SK-N-SH (cell line): ENCODE data around the gene COL5A2. TPM values are rescaled to one million over a fixed set of nuclear protein-coding genes. Genes with fewer than 3 reads are reported as not detected.

ENCODE experiments used
- CTCF ChIA-PET: fragments of 300-600, 350-600 bp; formaldehyde crosslinking; extraction: SDS; loops from one replicate; lab custom pipeline; 2021; lab: Yijun Ruan, JAX
- POLR2A ChIA-PET: fragments of 350-600 bp; sonication (Branson Sonifier 250); formaldehyde crosslinking; extraction: SDS; loops from one replicate; lab custom pipeline; 2020; ENCODE audit warnings: antibody characterized with exemption, inconsistent platforms; lab: Yijun Ruan, JAX
- DNase-seq: peaks from one replicate; pipeline ENCODE4 v3.0.0; 2012
- H2AFZ ChIP-seq: fragments of 200-600 bp; sonication (generic); 2 replicates; pipeline ENCODE4 v1.8.1; 2016; ENCODE audit warnings: antibody characterized with exemption, mild to moderate bottlenecking, low read depth
- H3F3A ChIP-seq: fragments of 200-600 bp; sonication (generic); replicated peaks from 2 replicates; pipeline ENCODE3; 2016; ENCODE audit warnings: antibody characterized with exemption, mild to moderate bottlenecking; ENCODE audit not compliant: insufficient read depth
- H3K27ac ChIP-seq, 2 experiments: fragments of 200-500 bp in 1 of 2; fragments of 200-600 bp in 1 of 2; sonication (Bioruptor generic) in 1 of 2; sonication (generic), shearing (Covaris generic) in 1 of 2; 2 replicates each; pipeline versions ENCODE4 v1.5.1 to v1.6.1; 2014 to 2016; ENCODE audit warnings: low read depth in 2 of 2, inconsistent platforms in 1 of 2, low read length in 1 of 2, mild to moderate bottlenecking in 1 of 2, mixed read lengths in 1 of 2
- H3K27me3 ChIP-seq: fragments of 200-600 bp; sonication (generic), shearing (Covaris generic); 2 replicates; pipeline ENCODE4 v1.6.1; 2016; ENCODE audit warnings: mixed run types; ENCODE audit not compliant: insufficient read depth
- H3K36me3 ChIP-seq, 2 experiments: fragments of 200-500 bp in 1 of 2; fragments of 200-600 bp in 1 of 2; sonication (Bioruptor generic) in 1 of 2; sonication (generic) in 1 of 2; replicated peaks in 1 of 2; 2 replicates each; pipeline versions ENCODE3 to v1.5.1; 2014 to 2016; ENCODE audit warnings: low read length in 1 of 2, mild to moderate bottlenecking in 1 of 2; ENCODE audit not compliant: insufficient read depth in 2 of 2, control insufficient read depth in 1 of 2
- H3K4me1 ChIP-seq, 2 experiments: fragments of 200-500 bp in 1 of 2; fragments of 200-600 bp in 1 of 2; sonication (Bioruptor generic) in 1 of 2; sonication (generic), shearing (Covaris generic) in 1 of 2; 2 replicates each; pipeline versions ENCODE4 v1.5.1 to v1.6.1; 2014 to 2016; ENCODE audit warnings: low read depth in 1 of 2, low read length in 1 of 2, mixed run types in 1 of 2; ENCODE audit not compliant: insufficient read depth in 2 of 2, control insufficient read depth in 1 of 2
- H3K4me2 ChIP-seq: fragments of 200-600 bp; sonication (generic), shearing (Covaris generic); 2 replicates; pipeline ENCODE4 v1.6.1; 2017; ENCODE audit warnings: mixed run types
- H3K4me3 ChIP-seq, 2 experiments: fragments of 200-500 bp in 1 of 2; fragments of 200-600 bp in 1 of 2; sonication (Bioruptor generic) in 1 of 2; sonication (generic), shearing (Covaris generic) in 1 of 2; 2 replicates each; pipeline versions ENCODE4 v1.5.1 to v1.8.1; 2014 to 2016; ENCODE audit warnings: low read depth in 2 of 2, inconsistent platforms in 1 of 2, low read length in 1 of 2, mild to moderate bottlenecking in 1 of 2, mixed read lengths in 1 of 2, moderate library complexity in 1 of 2
- H3K79me2 ChIP-seq: fragments of 200-600 bp; sonication (generic); 2 replicates; pipeline ENCODE4 v1.8.1; 2017; ENCODE audit warnings: mild to moderate bottlenecking; ENCODE audit not compliant: insufficient read depth
- H3K9ac ChIP-seq: fragments of 200-600 bp; sonication (generic); 2 replicates; pipeline ENCODE4 v1.6.1; 2017; ENCODE audit warnings: mixed run types
- H3K9me2 ChIP-seq: fragments of 200-600 bp; sonication (generic); 2 replicates; pipeline ENCODE4 v1.6.1; 2017; ENCODE audit warnings: mixed run types
- H3K9me3 ChIP-seq: fragments of 200-600 bp; sonication (generic); 2 replicates; pipeline ENCODE4 v1.6.1; 2017; ENCODE audit warnings: mixed run types, mild to moderate bottlenecking, moderate library complexity
- H4K20me1 ChIP-seq: fragments of 200-600 bp; sonication (generic); 2 replicates; pipeline ENCODE4 v1.6.1; 2017; ENCODE audit warnings: mild to moderate bottlenecking, mixed run types; ENCODE audit not compliant: insufficient read depth
- CHD2 ChIP-seq: fragments of 150-350 bp; IDR thresholded peaks from 2 replicates; pipeline ENCODE4 v1.6.1; 2018; ENCODE audit warnings: low read length; ENCODE audit not compliant: partially characterized antibody
- EP300 ChIP-seq, 2 experiments: IDR thresholded peaks; 2 replicates each; pipeline versions ENCODE4 v1.4.0 to v1.6.1; 2012; ENCODE audit warnings: borderline replicate concordance in 1 of 2, low read depth in 1 of 2, low read length in 1 of 2
- EZH2phosphoT487 ChIP-seq: fragments of 200-600 bp; sonication (generic); IDR thresholded peaks from 2 replicates; pipeline ENCODE4 v1.6.1; 2017; ENCODE audit warnings: low read depth, mixed run types, mild to moderate bottlenecking, antibody characterized with exemption, moderate library complexity, borderline replicate concordance
- FOSL2 ChIP-seq: IDR thresholded peaks from 2 replicates; pipeline ENCODE4 v1.4.0; 2012; ENCODE audit warnings: low read depth, mild to moderate bottlenecking, moderate library complexity, borderline replicate concordance
- GABPA ChIP-seq: IDR thresholded peaks from 2 replicates; pipeline ENCODE4 v1.4.0; 2012; ENCODE audit warnings: low read depth, mild to moderate bottlenecking
- JUND ChIP-seq: IDR thresholded peaks from 2 replicates; pipeline ENCODE4 v1.4.0; 2012
- NRF1 ChIP-seq: IDR thresholded peaks from 2 replicates; pipeline ENCODE4 v1.6.1; 2012; ENCODE audit warnings: low read depth, mild to moderate bottlenecking, low read length
- RAD21 ChIP-seq: IDR thresholded peaks from 2 replicates; pipeline ENCODE4 v1.6.1; 2012; ENCODE audit warnings: mild to moderate bottlenecking, low read length
- RCOR1 ChIP-seq: fragments of 150-350 bp; IDR thresholded peaks from 2 replicates; pipeline ENCODE4 v1.6.1; 2017; ENCODE audit warnings: antibody characterized with exemption, low read length
- REST ChIP-seq: IDR thresholded peaks from 2 replicates; pipeline ENCODE4 v1.6.1; 2012; ENCODE audit warnings: mild to moderate bottlenecking, low read depth, low read length, moderate library complexity
- RXRA ChIP-seq: IDR thresholded peaks from 2 replicates; pipeline ENCODE4 v1.4.0; 2012; ENCODE audit warnings: low read depth, mild to moderate bottlenecking, borderline replicate concordance
- TCF12 ChIP-seq: IDR thresholded peaks from 2 replicates; pipeline ENCODE4 v1.4.0; 2012
- TEAD4 ChIP-seq: IDR thresholded peaks from 2 replicates; pipeline ENCODE4 v1.4.0; 2012; ENCODE audit warnings: mild to moderate bottlenecking, borderline replicate concordance; ENCODE audit not compliant: insufficient read depth
- WGBS: methylation state at CpG from one replicate; pipeline ENCODE4 v1.1.6; 2017; ENCODE audit warnings: low lambda C conversion rate; 5-methylcytosine and 5-hydroxymethylcytosine counted together
- polyA plus RNA-seq, 3 experiments: library from polyadenylated mRNA; depleted of rRNA; stranded (reverse); fragments of >200 nt; gene quantifications; 2 replicates each; pipeline ENCODE4 v1.2.3, GENCODE V29; 2012
- TF ChIP-seq, protein P1 (sequence below): IDR thresholded peaks from 2 replicates; pipeline ENCODE4 v1.4.0; 2012; ENCODE audit warnings: low read depth, borderline replicate concordance
- TF ChIP-seq, protein P2 (sequence below): fragments of 150-350 bp; IDR thresholded peaks from 2 replicates; pipeline ENCODE4 v1.6.1; 2016; ENCODE audit warnings: mild to moderate bottlenecking, low read depth, low read length

COL5A2 gene
- polyA plus RNA-seq, 1 of the 3 experiments (the other 2 are of a cell fraction) = 20.4 TPM

- no peaks in the 10 kb centered on the region for H3K79me2 ChIP-seq
- no peak overlapping the region for H3K9ac ChIP-seq
- H3K4me2 ChIP-seq = no peak overlapping the region
- no peaks in the 10 kb centered on the region for H3K9me2 ChIP-seq
- TF ChIP-seq RXRA (no peak), GABPA (no peak), RAD21 (no peak), TEAD4 (no peak), CHD2 (no peak), JUND (no peak), EP300 (IDR thresholded peaks at IDR 0.05; ENCODE audit: borderline replicate concordance in 1 of 2, low read depth in 1 of 2, low read length in 1 of 2) (no peak), FOSL2 (no peak), REST (no peak), RCOR1 (no peak), TCF12 (no peak), EZH2phosphoT487 (no peak), NRF1 (no peak)
- TF ChIP-seq, protein P1, sequence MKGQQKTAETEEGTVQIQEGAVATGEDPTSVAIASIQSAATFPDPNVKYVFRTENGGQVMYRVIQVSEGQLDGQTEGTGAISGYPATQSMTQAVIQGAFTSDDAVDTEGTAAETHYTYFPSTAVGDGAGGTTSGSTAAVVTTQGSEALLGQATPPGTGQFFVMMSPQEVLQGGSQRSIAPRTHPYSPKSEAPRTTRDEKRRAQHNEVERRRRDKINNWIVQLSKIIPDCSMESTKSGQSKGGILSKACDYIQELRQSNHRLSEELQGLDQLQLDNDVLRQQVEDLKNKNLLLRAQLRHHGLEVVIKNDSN = no peak
- TF ChIP-seq, protein P2, sequence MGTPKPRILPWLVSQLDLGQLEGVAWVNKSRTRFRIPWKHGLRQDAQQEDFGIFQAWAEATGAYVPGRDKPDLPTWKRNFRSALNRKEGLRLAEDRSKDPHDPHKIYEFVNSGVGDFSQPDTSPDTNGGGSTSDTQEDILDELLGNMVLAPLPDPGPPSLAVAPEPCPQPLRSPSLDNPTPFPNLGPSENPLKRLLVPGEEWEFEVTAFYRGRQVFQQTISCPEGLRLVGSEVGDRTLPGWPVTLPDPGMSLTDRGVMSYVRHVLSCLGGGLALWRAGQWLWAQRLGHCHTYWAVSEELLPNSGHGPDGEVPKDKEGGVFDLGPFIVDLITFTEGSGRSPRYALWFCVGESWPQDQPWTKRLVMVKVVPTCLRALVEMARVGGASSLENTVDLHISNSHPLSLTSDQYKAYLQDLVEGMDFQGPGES = no peak
- no peaks in the 10 kb centered on the region for H3K9me3 ChIP-seq
- 91% methylated on average over 3 of the region's 3 CpGs for WGBS
- POLR2A ChIA-PET = no interaction called here
- H3F3A ChIP-seq = peaks cover 45% of the 10 kb centered on the region
- no peaks in the 10 kb centered on the region for H4K20me1 ChIP-seq
- no peak for DNase-seq
- peaks cover 0 to 26% of the 10 kb centered on the region in 2 experiments; a peak in 2 of 4 replicates for H3K4me1 ChIP-seq
- CTCF ChIA-PET = interaction anchor here (2.5 kb wide), 1 partner anchor 11 kb away, joined by 11 read pairs; no protein-coding TSS in a partner anchor
- H2AFZ ChIP-seq = no peak overlapping the region
- peaks cover 0 to 9% of the 10 kb centered on the region in 2 experiments for H3K36me3 ChIP-seq
- H3K27ac ChIP-seq = peak overlapping the region in 1 of 2 experiments; percentile 100; a peak in 2 of 4 replicates
- no peak overlapping the region for H3K4me3 ChIP-seq
- H3K27me3 ChIP-seq = no peaks in the 10 kb centered on the region
Observed at GRCh38 chr2:189131991-189132390, 47.6 kb downstream of the COL5A2 start.
